ENCODE measurements around the gene CD47.

The CD47 gene

DNA sequence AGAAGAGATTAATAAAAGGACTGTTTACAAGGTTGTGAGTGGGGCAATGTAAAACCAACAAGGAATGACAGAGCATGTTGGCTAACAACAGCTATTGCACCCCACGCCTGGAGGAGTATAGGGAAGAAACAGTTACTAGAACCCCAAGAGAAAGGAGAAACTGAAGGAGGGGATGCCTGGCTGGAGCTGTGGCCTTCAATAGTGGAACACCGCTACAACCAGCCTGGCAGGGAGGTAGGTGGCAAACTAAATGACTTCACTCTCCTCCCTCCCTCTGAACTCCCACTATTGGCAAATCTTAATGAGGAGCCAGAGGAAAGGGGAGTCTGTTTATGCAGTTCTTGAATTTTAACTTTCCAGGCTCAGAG lies 7.2 kb upstream of the CD47 start:
- no peak for DNase-seq (ENCODE audit: low read depth)

DNA sequence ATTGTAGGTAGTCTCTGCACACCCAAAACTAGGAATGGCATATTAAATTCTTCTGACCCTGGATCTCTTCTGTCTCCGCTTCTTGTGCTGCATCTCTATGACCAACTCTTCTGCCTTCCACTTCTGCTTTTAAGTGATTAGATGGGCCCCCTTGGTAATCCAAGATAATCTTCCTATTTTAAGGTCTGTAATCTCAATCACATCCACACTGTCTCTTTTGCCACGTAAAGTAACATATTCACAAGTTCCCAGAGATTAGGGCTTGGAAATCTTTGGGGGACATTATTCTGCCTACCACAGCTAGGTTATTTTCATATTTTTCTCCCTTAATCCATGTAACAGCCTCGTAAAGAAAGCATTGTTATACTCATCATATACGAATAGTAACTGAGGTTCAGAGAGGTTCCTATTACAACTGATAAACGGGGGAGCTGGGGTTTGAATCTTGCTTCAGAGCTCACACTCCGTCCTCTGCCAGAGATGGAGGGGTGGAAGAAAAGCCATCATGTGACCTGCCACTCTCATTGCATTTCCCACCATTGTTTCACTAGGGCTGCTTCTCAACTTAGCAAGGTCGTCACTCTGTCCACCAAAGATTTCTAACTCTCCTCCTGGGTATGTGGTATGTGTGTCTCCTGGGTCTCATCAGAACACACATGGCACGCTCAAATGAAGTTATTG lies 6.6 kb upstream of the CD47 start:
- H3K4me3 ChIP-seq (ENCODE audit: low read length), result no peak overlapping the region
- DNase-seq (ENCODE audit: low read depth), result no peak
- TF ChIP-seq, protein P1, sequence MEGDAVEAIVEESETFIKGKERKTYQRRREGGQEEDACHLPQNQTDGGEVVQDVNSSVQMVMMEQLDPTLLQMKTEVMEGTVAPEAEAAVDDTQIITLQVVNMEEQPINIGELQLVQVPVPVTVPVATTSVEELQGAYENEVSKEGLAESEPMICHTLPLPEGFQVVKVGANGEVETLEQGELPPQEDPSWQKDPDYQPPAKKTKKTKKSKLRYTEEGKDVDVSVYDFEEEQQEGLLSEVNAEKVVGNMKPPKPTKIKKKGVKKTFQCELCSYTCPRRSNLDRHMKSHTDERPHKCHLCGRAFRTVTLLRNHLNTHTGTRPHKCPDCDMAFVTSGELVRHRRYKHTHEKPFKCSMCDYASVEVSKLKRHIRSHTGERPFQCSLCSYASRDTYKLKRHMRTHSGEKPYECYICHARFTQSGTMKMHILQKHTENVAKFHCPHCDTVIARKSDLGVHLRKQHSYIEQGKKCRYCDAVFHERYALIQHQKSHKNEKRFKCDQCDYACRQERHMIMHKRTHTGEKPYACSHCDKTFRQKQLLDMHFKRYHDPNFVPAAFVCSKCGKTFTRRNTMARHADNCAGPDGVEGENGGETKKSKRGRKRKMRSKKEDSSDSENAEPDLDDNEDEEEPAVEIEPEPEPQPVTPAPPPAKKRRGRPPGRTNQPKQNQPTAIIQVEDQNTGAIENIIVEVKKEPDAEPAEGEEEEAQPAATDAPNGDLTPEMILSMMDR (IDR thresholded peaks at IDR 0.05; ENCODE audit: insufficient read depth, low read depth, low read length, missing control alignments), result no peak

More for the DNA sequence above, 7.2 kb upstream of the CD47 start:
- no peak overlapping the region for H3K4me3 ChIP-seq (ENCODE audit: low read length)
- TF ChIP-seq, protein P1 (IDR thresholded peaks at IDR 0.05; ENCODE audit: insufficient read depth, low read depth, low read length, missing control alignments), result no peak

DNA sequence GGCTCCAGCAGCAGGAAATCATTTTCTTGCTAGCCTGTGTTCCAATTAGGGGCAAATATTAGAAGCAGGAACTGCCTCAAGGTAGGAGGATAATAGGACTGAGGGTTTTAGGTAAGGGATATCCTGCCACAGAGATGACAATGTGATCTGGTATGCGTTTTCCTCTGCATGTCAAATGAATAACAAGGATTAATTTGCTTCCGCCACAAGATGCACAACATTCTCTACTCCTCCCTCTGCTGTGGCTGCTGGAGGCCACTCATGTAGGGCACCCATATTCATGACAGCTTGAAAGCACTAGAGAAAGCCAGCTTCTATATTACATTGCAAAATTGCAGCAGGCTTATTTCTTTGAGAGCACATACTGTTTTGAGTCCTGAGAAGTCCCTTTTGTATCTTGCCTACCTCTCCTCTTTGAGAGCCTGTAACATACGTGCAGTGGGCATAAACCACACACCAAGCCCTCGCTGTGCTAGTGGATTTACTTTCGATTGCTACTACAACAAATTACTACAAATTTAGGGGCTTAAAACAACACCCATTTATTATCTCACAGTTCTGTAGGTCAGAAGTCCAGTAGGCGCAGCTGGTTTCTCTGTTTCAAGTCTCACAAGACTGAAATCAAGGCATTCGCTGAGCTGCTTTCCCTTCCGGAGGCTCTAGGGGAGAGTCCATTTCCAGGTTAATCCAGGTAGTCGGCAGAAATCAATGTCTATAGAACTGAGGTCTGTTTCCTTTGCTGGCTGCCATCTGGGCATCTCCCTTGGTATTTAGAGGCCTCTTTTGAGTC lies 5.9 kb upstream of the CD47 start:
- DNase-seq (ENCODE audit: low read depth), result peak; percentile 63
- TF ChIP-seq, protein P1 (IDR thresholded peaks at IDR 0.05; ENCODE audit: insufficient read depth, low read depth, low read length, missing control alignments), result no peak
- no peak overlapping the region for H3K4me3 ChIP-seq (ENCODE audit: low read length)

DNA sequence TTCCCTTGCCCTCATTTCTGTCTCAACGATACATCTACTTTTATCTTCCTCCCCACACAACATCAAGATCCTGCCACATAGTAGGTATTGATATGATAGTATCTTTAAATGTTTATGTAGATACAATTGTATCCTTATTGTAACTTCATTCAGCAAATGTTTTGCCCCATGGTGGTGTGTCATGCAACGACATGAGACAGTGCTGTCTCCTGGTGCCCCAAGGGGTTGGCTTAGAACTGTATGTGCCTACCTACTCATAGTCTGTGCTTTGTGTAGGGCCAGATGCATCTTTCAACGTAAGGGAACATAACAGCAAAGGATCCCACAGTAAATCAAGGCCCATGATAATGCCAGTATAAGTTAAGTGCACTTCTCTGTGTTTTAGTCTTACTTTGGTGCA lies 2.8 kb upstream of the CD47 start:
- TF ChIP-seq, protein P1 (IDR thresholded peaks at IDR 0.05; ENCODE audit: insufficient read depth, low read depth, low read length, missing control alignments), result no peak
- DNase-seq (ENCODE audit: low read depth), result no peak
- no peak overlapping the region for H3K4me3 ChIP-seq (ENCODE audit: low read length)

DNA sequence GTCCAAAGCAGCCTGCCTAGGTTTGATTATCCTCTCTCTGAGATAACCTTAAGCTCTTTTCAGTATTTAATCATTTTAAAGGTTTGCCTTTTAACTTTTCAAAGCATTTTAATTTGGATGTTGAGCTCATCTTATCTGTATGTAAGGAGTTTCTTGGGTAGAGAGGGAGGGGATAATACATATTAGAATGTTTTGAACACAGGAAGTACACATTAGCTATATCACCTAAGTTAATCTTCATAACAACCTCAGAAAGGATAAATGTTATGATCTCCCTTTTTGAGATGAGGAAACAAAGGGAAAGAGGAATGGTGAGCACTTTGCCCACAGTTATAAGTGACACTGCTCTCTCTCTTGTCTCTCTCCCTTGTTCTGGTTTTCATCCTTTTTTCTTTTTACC lies 2.2 kb upstream of the CD47 start:
- TF ChIP-seq, protein P1 (IDR thresholded peaks at IDR 0.05; ENCODE audit: insufficient read depth, low read depth, low read length, missing control alignments), result no peak
- no peak overlapping the region for H3K4me3 ChIP-seq (ENCODE audit: low read length)
- no peak for DNase-seq (ENCODE audit: low read depth)

DNA sequence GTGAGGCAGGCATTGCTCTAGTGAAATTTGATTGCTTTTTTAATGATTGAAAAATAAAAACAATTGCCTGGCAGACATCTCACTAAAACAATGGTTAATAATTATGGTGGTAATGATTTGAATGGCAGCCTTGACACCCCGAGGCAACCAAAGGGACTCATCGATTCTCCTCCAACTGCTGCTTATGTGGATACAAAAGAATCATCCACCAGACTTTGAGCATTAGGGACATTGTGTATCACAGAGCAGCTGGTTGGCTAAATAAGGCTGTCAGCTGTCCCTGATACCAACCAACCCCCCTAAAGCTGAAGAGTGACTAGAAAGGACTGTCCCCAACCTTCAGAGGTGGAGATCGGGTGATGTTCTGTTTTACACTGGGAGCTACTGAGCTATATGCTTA lies 1.7 kb upstream of the CD47 start:
- no peak overlapping the region for H3K4me3 ChIP-seq (ENCODE audit: low read length)
- TF ChIP-seq, protein P1 (IDR thresholded peaks at IDR 0.05; ENCODE audit: insufficient read depth, low read depth, low read length, missing control alignments), result no peak

More for the DNA sequence above, 1.7 kb upstream of the CD47 start:
- DNase-seq (ENCODE audit: low read depth), result no peak

Data from epithelial cell of esophagus (primary cell).